Esophagus squamous epithelium (tissue), 5 donors: ENCODE measurements around the gene ANKK1. TPM values are rescaled to one million over a fixed set of nuclear protein-coding genes. Genes with fewer than 3 reads are reported as not detected.

Experiments used
- DNase-seq: peaks from one replicate; lab custom pipeline; 2025; lab: John Stamatoyannopoulos, UW
- H3K27ac ChIP-seq, 4 donors: fragments of 200-600 bp; sonication (generic); one replicate each; pipeline ENCODE4 v1.5.1; 2016 to 2019; ENCODE audit warnings: mild to moderate bottlenecking in 1 of 4
- H3K27me3 ChIP-seq, 4 donors: fragments of 200-600 bp; sonication (generic); 1 replicate in 3 of 4; 2 replicates in 1 of 4; pipeline versions ENCODE4 v1.5.1 to v1.6.0; 2017 to 2021; ENCODE audit warnings: antibody characterized with exemption in 1 of 4
- H3K36me3 ChIP-seq, 3 donors: fragments of 200-600 bp; sonication (generic); one replicate each; pipeline ENCODE4 v1.5.1; 2016 to 2019
- H3K4me1 ChIP-seq, 3 donors: fragments of 200-600 bp; sonication (generic); one replicate each; pipeline ENCODE4 v1.5.1; 2017 to 2019
- H3K4me3 ChIP-seq, 4 donors: fragments of 200-600 bp; sonication (generic); 1 replicate in 3 of 4; 2 replicates in 1 of 4; pipeline ENCODE4 v1.5.1; 2016 to 2019; ENCODE audit warnings: mild to moderate bottlenecking in 2 of 4, moderate library complexity in 1 of 4
- H3K9me3 ChIP-seq, 3 donors: fragments of 200-600 bp; sonication (generic); one replicate each; pipeline ENCODE4 v1.5.1; 2016 to 2019
- CTCF ChIP-seq, 6 experiments: fragments of 450-650 bp in 4 of 6; fragments of 200-600 bp in 2 of 6; sonication (generic) in 2 of 6; IDR thresholded peaks; one replicate each; pipeline ENCODE4 v1.5.1; 2016 to 2019; ENCODE audit warnings: antibody characterized with exemption in 6 of 6, mild to moderate bottlenecking in 4 of 6, moderate library complexity in 4 of 6
- POLR2A ChIP-seq, 4 donors: fragments of 450-650 bp; IDR thresholded peaks; one replicate each; pipeline ENCODE4 v1.6.1; 2017; ENCODE audit warnings: antibody characterized with exemption in 4 of 4, mild to moderate bottlenecking in 4 of 4, moderate library complexity in 3 of 4
- WGBS, 2 donors: methylation state at CpG; one replicate each; pipeline ENCODE4 v1.1.5; 2018; 5-methylcytosine and 5-hydroxymethylcytosine counted together
- intact Hi-C: fragments of 100-400 bp; cut with DNase I; formaldehyde crosslinking; loops from one replicate; pipeline ENCODE4 v1.15.0; 2022
- total RNA-seq, 4 donors: library from RNA; depleted of rRNA; stranded (reverse); fragments of >200 nt; gene quantifications; one replicate each; pipeline ENCODE4 v1.1.0, GENCODE V29; 2016
- donor health status: DM: yes; HTN: yes; CAD: no.

Gene ANKK1
- total RNA-seq, 4 donors from 2014 or later: 0.21 to 2.7 (median 1.0) TPM

- WGBS, 2 donors: 62 to 88% methylated on average over 3 to 4 of the region's 4 CpGs
- intact Hi-C loops: no loop called here
These were observed 10.2 kb downstream of the ANKK1 start for GRCh38 chr11:113397821-113398220.

GRCh38 chr11:113398669-113399430 lies 11.3 kb downstream of the ANKK1 start:
- Histone ChIP-seq H3K4me1 (peaks cover 0 to 8% (median 0%) of the 10 kb centered on the region in 3 donors), H3K4me3 (no peak overlapping the region), H3K27me3 (peaks cover 0 to 4% (median 0%) of the 10 kb centered on the region in 4 donors), H3K9me3 (no peaks in the 10 kb centered on the region), H3K36me3 (no peaks in the 10 kb centered on the region), H3K27ac (no peak overlapping the region)
- no peak for TF ChIP-seq POLR2A (IDR thresholded peaks at IDR 0.05)
- no peak for TF ChIP-seq CTCF (IDR thresholded peaks at IDR 0.05)
- intact Hi-C loops: no loop called here
- WGBS, 2 donors: 76 to 79% methylated on average over 5 to 8 of the region's 24 CpGs
- DNase-seq: no peak

More at GRCh38 chr11:113397821-113398220, 10.2 kb downstream of the ANKK1 start:
- TF ChIP-seq CTCF (IDR thresholded peaks at IDR 0.05): no peak
- TF ChIP-seq POLR2A (IDR thresholded peaks at IDR 0.05): no peak
- no peaks in the 10 kb centered on the region for H3K9me3 ChIP-seq
- H3K4me1 ChIP-seq: peaks cover 0 to 8% (median 0%) of the 10 kb centered on the region in 3 donors
- no peak overlapping the region for H3K27ac ChIP-seq
- no peak for DNase-seq
- peaks cover 0 to 4% (median 0%) of the 10 kb centered on the region in 4 donors for H3K27me3 ChIP-seq
- no peak overlapping the region for H3K4me3 ChIP-seq
- no peaks in the 10 kb centered on the region for H3K36me3 ChIP-seq

- Histone ChIP-seq H3K9me3 (no peaks in the 10 kb centered on the region), H3K4me3 (no peak overlapping the region), H3K27me3 (peaks cover 0 to 4% (median 0%) of the 10 kb centered on the region in 4 donors), H3K27ac (no peak overlapping the region), H3K4me1 (peaks cover 0 to 8% (median 0%) of the 10 kb centered on the region in 3 donors), H3K36me3 (no peaks in the 10 kb centered on the region)
- WGBS, 2 donors: 90% methylated on average over 3 of the region's 5 CpGs; no CpG with 5 or more reads in 1 of the 2 donors
- intact Hi-C loops: no loop called here
- TF ChIP-seq CTCF (IDR thresholded peaks at IDR 0.05) (no peak), POLR2A (IDR thresholded peaks at IDR 0.05) (no peak)
- DNase-seq: no peak
These were observed 13.2 kb downstream of the ANKK1 start for GRCh38 chr11:113400631-113401230.

- Histone ChIP-seq H3K4me3 (no peak overlapping the region), H3K36me3 (no peaks in the 10 kb centered on the region), H3K4me1 (peaks cover 0 to 8% (median 0%) of the 10 kb centered on the region in 3 donors), H3K27me3 (peaks cover 0 to 4% (median 0%) of the 10 kb centered on the region in 4 donors), H3K9me3 (no peaks in the 10 kb centered on the region), H3K27ac (no peak overlapping the region)
- TF ChIP-seq CTCF (IDR thresholded peaks at IDR 0.05) (no peak), POLR2A (IDR thresholded peaks at IDR 0.05) (no peak)
- 8 to 14% methylated on average over 1 to 2 of the region's 2 CpGs for WGBS, 2 donors
- intact Hi-C loops: no loop called here
- DNase-seq: no peak
These were observed 14.1 kb downstream of the ANKK1 start for GRCh38 chr11:113401718-113402117.

- no peak for DNase-seq
- no peaks in the 10 kb centered on the region for H3K36me3 ChIP-seq
- H3K9me3 ChIP-seq: no peaks in the 10 kb centered on the region
- TF ChIP-seq CTCF (IDR thresholded peaks at IDR 0.05) (no peak), POLR2A (IDR thresholded peaks at IDR 0.05) (no peak)
- H3K4me1 ChIP-seq: peaks cover 0 to 8% (median 0%) of the 10 kb centered on the region in 3 donors
- no peak overlapping the region for H3K27ac ChIP-seq
- WGBS, 2 donors: 28 to 33% methylated on average over 3 to 7 of the region's 7 CpGs
- intact Hi-C loops: no loop called here
- peaks cover 0 to 4% (median 0%) of the 10 kb centered on the region in 4 donors for H3K27me3 ChIP-seq
- H3K4me3 ChIP-seq: no peak overlapping the region
These were observed 17.4 kb downstream of the ANKK1 start for GRCh38 chr11:113404859-113405430.
